Neuron (in vitro differentiated cells): Measurements from ENCODE around the gene JADE1.

Experiments used
- H2AFZ ChIP-seq: one replicate; pipeline ENCODE4 v1.6.1; 2013; ENCODE audit warnings: low read depth, mild to moderate bottlenecking, inconsistent platforms, low read length, moderate library complexity
- H3K27me3 ChIP-seq: one replicate; pipeline ENCODE4 v1.6.1; 2013; ENCODE audit warnings: low read length; ENCODE audit not compliant: insufficient read depth
- H3K36me3 ChIP-seq: one replicate; pipeline ENCODE4 v1.6.1; 2013; ENCODE audit warnings: low read length; ENCODE audit not compliant: insufficient read depth
- H3K4me1 ChIP-seq: one replicate; pipeline ENCODE4 v1.6.1; 2013; ENCODE audit warnings: low read length; ENCODE audit not compliant: insufficient read depth
- H3K4me3 ChIP-seq: 2 replicates; pipeline ENCODE4 v1.5.1; 2013; ENCODE audit warnings: mild to moderate bottlenecking, low read length, moderate library complexity
- H3K9me3 ChIP-seq: one replicate; pipeline ENCODE4 v1.6.1; 2013; ENCODE audit warnings: low read length

Gene JADE1

DNA sequence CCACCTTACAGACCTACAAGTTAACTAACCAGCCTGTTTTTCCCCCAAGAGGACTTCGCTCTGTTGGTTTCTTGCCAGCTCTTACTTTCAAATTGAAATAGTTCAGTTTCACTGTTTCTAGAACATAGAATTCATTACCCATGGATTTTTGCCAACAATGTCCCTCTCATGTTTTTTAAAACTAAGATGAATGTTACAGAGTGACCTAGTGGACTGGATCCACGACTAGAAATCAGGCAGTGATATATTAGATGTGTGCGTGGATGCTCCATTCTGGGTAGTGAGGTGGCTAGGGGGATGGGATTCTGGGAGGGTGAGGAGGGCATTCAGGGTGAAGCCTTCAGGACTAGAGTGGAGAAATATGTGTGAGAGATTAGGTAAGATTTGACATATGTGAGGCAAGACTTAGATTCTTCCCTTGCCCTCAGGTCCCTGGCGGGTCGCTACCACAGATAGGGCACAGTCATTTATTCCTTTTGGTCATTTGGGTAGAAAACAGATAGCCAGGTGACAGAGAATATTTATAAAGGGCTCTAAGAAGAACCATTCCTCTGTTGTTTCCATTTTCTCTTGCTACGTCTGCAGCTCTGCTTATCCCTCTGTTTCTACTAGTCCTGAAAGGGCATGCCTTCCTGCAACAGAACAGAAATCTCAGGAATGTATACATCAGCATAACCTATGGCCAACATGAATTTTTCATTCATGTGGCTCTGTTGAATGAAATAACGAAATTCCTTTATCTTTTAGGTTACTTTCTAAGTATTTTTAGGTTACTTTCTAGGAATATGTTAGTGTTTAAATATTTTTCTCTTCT lies 15.4 kb upstream of the JADE1 start:
- H3K4me3 ChIP-seq = no peak overlapping the region
- no peak overlapping the region for H2AFZ ChIP-seq
- H3K36me3 ChIP-seq = no peaks in the 10 kb centered on the region
- H3K9me3 ChIP-seq = no peaks in the 10 kb centered on the region
- H3K4me1 ChIP-seq = no peaks in the 10 kb centered on the region
- H3K27me3 ChIP-seq = no peaks in the 10 kb centered on the region

GRCh38 chr4:128796934-128797333 lies 12.6 kb upstream of the JADE1 start:
- H3K9me3 ChIP-seq = no peaks in the 10 kb centered on the region
- H3K4me3 ChIP-seq = no peak overlapping the region
- no peaks in the 10 kb centered on the region for H3K36me3 ChIP-seq
- no peak overlapping the region for H2AFZ ChIP-seq
- H3K4me1 ChIP-seq = no peaks in the 10 kb centered on the region
- peaks cover 3% of the 10 kb centered on the region for H3K27me3 ChIP-seq

GRCh38 chr4:128800284-128800683 lies 9.2 kb upstream of the JADE1 start:
- H3K27me3 ChIP-seq = peaks cover 11% of the 10 kb centered on the region
- H3K9me3 ChIP-seq = no peaks in the 10 kb centered on the region
- H3K36me3 ChIP-seq = no peaks in the 10 kb centered on the region
- H3K4me3 ChIP-seq = no peak overlapping the region
- no peak overlapping the region for H2AFZ ChIP-seq
- no peaks in the 10 kb centered on the region for H3K4me1 ChIP-seq

- Histone ChIP-seq H3K27me3 (peaks cover 11% of the 10 kb centered on the region), H2AFZ (no peak overlapping the region), H3K9me3 (no peaks in the 10 kb centered on the region), H3K4me1 (no peaks in the 10 kb centered on the region), H3K36me3 (no peaks in the 10 kb centered on the region), H3K4me3 (no peak overlapping the region)
Observed at GRCh38 chr4:128800701-128801284, 8.7 kb upstream of the JADE1 start.

GRCh38 chr4:128802680-128803628 lies 6.5 kb upstream of the JADE1 start:
- H2AFZ ChIP-seq = no peak overlapping the region
- H3K36me3 ChIP-seq = no peaks in the 10 kb centered on the region
- no peaks in the 10 kb centered on the region for H3K4me1 ChIP-seq
- H3K4me3 ChIP-seq = no peak overlapping the region
- no peaks in the 10 kb centered on the region for H3K9me3 ChIP-seq
- peaks cover 11% of the 10 kb centered on the region for H3K27me3 ChIP-seq

DNA sequence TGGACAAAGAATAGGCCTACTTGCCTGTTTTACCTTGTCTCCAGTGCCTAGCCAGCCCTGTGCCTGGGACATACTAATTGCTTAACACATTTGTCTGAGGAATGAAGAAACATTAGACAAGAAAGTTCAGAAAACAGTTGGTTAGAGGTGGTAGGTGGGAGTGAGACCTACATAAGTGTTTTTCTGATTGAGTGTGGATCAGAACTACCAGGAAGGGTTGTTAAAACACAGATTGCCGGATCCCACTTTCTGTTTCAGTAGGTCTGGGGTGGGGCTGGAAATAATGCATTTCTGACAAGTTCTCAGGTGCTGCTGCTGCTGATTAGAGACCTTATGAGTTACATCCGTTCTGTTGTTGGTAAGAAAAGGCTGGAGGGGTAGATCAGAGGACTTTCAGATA lies 5.7 kb upstream of the JADE1 start:
- no peak overlapping the region for H2AFZ ChIP-seq
- H3K4me1 ChIP-seq = no peaks in the 10 kb centered on the region
- peaks cover 11% of the 10 kb centered on the region for H3K27me3 ChIP-seq
- H3K36me3 ChIP-seq = no peaks in the 10 kb centered on the region
- no peak overlapping the region for H3K4me3 ChIP-seq
- no peaks in the 10 kb centered on the region for H3K9me3 ChIP-seq

- Histone ChIP-seq H2AFZ (peak overlapping the region; percentile 74), H3K27me3 (no peaks in the 10 kb centered on the region), H3K4me3 (peak overlapping the region; percentile 57), H3K4me1 (peaks cover 6% of the 10 kb centered on the region), H3K36me3 (no peaks in the 10 kb centered on the region), H3K9me3 (no peaks in the 10 kb centered on the region)
Observed at GRCh38 chr4:128810331-128810870, 901 bp downstream of the JADE1 start.

DNA sequence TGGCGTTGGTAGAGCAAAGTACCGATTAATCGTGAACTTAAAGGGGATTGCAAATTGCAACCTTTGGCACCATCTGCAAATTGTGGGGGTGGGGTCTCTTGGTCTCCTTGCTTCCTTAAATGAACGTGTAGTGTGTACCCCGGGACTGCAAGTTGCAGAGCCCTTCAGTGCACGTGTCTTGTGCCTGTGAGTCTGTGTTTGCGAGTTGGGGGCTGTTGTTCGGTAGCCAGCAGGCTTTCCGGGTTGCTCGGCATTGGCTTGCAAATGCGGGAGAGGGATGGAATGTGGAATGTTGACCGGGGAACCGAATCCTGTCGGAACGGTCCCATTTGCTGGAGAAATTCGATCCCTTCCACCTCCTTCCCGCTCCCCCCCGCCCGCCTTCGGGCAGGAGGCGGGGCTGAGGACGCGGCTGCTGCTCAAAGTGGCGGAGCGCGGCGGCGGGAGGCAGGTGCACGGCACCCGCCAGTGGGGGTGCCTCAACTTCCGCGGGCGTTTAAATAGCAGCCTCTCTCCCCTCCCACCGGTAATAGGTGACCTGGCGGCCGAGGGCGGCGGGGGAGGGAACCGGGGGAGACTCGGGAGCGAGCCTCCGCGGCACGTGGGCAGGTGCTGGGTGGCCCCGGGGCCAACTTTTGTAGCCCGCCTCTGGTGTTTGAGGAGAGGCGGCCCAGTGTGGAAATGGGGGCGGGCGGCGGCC lies 1.5 kb downstream of the JADE1 start:
- Histone ChIP-seq H2AFZ (peak overlapping the region; percentile 48), H3K9me3 (no peaks in the 10 kb centered on the region), H3K4me1 (peaks cover 6% of the 10 kb centered on the region), H3K4me3 (peak overlapping the region; percentile 57), H3K27me3 (no peaks in the 10 kb centered on the region), H3K36me3 (peaks cover under 1% of the 10 kb centered on the region)

DNA sequence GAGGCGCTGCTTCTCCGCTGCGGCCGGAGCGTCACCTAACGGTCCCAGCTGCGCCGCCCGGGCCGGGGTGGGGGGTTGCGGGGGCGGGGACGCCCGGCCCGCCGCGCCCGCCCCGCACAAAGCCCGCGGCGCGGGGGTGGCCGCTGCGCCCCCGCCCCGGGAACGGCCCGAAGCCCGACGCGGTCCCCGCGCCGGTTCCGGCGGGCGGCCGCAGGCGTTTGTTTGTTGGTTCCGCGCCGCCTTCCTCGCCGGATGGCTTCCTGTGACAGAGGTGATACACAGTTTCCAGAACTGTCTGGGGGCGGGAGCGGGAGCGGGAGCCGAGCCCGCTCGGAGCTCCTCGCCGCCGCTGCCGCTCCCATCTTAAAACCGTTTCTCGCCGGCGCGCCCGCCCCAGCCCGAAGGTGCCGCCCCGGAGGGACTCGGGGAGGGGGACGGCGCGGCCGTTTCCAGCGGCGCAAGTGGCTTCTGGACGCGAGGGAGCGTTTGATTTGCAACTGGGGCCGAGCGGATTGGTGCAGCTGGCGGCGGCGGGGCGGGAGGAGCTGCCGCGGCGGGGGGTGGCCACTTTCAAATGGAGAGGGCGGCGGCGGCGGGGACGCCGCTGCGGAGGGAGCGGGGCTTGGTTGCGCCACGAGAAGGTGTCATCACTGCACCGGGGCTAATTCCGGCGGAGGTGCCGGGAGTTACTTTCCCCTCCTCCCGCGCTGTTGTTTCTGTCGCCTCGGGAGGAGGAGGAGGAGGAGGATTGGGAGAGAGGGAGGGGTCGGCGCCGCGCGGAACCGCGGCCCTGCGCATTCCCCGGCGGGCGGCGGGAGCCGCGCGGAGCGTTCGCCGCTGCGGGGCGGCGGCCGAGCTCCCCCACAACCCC lies 2.3 kb downstream of the JADE1 start:
- Histone ChIP-seq H3K9me3 (no peaks in the 10 kb centered on the region), H3K27me3 (no peaks in the 10 kb centered on the region), H3K4me1 (peaks cover 6% of the 10 kb centered on the region), H3K36me3 (peaks cover 6% of the 10 kb centered on the region), H2AFZ (peak overlapping the region; percentile 89), H3K4me3 (peak overlapping the region; percentile 57)

GRCh38 chr4:128812442-128813235 lies 3.1 kb downstream of the JADE1 start:
- Histone ChIP-seq H3K4me3 (peak overlapping the region; percentile 57), H3K9me3 (no peaks in the 10 kb centered on the region), H3K4me1 (peaks cover 6% of the 10 kb centered on the region), H3K36me3 (peaks cover 6% of the 10 kb centered on the region), H3K27me3 (no peaks in the 10 kb centered on the region), H2AFZ (peak overlapping the region; percentile 89)

- H3K4me3 ChIP-seq = no peak overlapping the region
- H3K9me3 ChIP-seq = no peaks in the 10 kb centered on the region
- H3K27me3 ChIP-seq = no peaks in the 10 kb centered on the region
- H2AFZ ChIP-seq = no peak overlapping the region
- peaks cover 6% of the 10 kb centered on the region for H3K4me1 ChIP-seq
- peaks cover 6% of the 10 kb centered on the region for H3K36me3 ChIP-seq
Observed at GRCh38 chr4:128813965-128814364, 4.5 kb downstream of the JADE1 start.
